LNCAP (cell line): Measurements from ENCODE around the gene APOA5.

Source experiments
- CTCF ChIP-seq: fragments of 450-650 bp; IDR thresholded peaks from 2 replicates; pipeline ENCODE4 v1.5.1; 2017; ENCODE audit warnings: mild to moderate bottlenecking

Gene APOA5

GRCh38 chr11:116835791-116836631 is 44.3 kb upstream of the APOA5 start:
- TF ChIP-seq CTCF = peak; percentile 79

GRCh38 chr11:116835042-116835772 is 43.5 kb upstream of the APOA5 start:
- no peak for TF ChIP-seq CTCF

GRCh38 chr11:116833816-116834534 is 42.3 kb upstream of the APOA5 start:
- no peak for TF ChIP-seq CTCF

- TF ChIP-seq CTCF = no peak
Measured at GRCh38 chr11:116833491-116833815, 41.8 kb upstream of the APOA5 start.

GRCh38 chr11:116832350-116833290 is 40.9 kb upstream of the APOA5 start:
- no peak for TF ChIP-seq CTCF

GRCh38 chr11:116831790-116832349 is 40.2 kb upstream of the APOA5 start:
- no peak for TF ChIP-seq CTCF
